H9 (cell line): Measurements from ENCODE around the gene HSD11B1L. TPM values are rescaled to one million over a fixed set of nuclear protein-coding genes. Genes with fewer than 3 reads are reported as not detected.

Experiments used
- DNase-seq: peaks from one replicate; pipeline ENCODE4 v3.0.0-alpha.2; 2017
- H2AFZ ChIP-seq: one replicate; pipeline ENCODE4 v1.6.1; 2013; ENCODE audit warnings: mild to moderate bottlenecking, low read length, control low read depth, moderate library complexity
- H2AK5ac ChIP-seq: 2 replicates; pipeline ENCODE4 v1.6.1; 2013; ENCODE audit warnings: low read length, control low read depth, mixed read lengths; ENCODE audit not compliant: insufficient read length
- H2BK120ac ChIP-seq: one replicate; pipeline ENCODE4 v1.6.1; 2013; ENCODE audit warnings: low read depth, mild to moderate bottlenecking, low read length, control low read depth, inconsistent platforms; ENCODE audit not compliant: poor library complexity, severe bottlenecking
- H2BK12ac ChIP-seq: 2 replicates; pipeline ENCODE4 v1.6.1; 2013; ENCODE audit warnings: low read length, control low read depth, mixed read lengths, low read depth; ENCODE audit not compliant: insufficient read length
- H2BK15ac ChIP-seq: 2 replicates; pipeline ENCODE4 v1.6.1; 2013; ENCODE audit warnings: low read depth, low read length, control low read depth
- H2BK20ac ChIP-seq: one replicate; pipeline ENCODE4 v1.6.1; 2013; ENCODE audit warnings: low read depth, mild to moderate bottlenecking, low read length, control low read depth, inconsistent platforms; ENCODE audit not compliant: poor library complexity, severe bottlenecking
- H2BK5ac ChIP-seq: 2 replicates; pipeline ENCODE4 v1.6.1; 2013; ENCODE audit warnings: low read length, control low read depth, mixed read lengths; ENCODE audit not compliant: insufficient read length
- H3K14ac ChIP-seq: 2 replicates; pipeline ENCODE4 v1.6.1; 2013; ENCODE audit warnings: low read length, control low read depth; ENCODE audit not compliant: insufficient read depth
- H3K18ac ChIP-seq: 2 replicates; pipeline ENCODE4 v1.6.1; 2013; ENCODE audit warnings: low read depth, mild to moderate bottlenecking, mixed read lengths, low read length, control low read depth; ENCODE audit not compliant: insufficient read length
- H3K23ac ChIP-seq: 2 replicates; pipeline ENCODE4 v1.6.1; 2013; ENCODE audit warnings: low read length, control low read depth, mixed read lengths, low read depth; ENCODE audit not compliant: insufficient read length
- H3K23me2 ChIP-seq: 2 replicates; pipeline ENCODE4 v1.6.1; 2013; ENCODE audit warnings: low read depth, mild to moderate bottlenecking, mixed read lengths, low read length, control low read depth; ENCODE audit not compliant: insufficient read length, poor library complexity, severe bottlenecking
- H3K27ac ChIP-seq: 2 replicates; pipeline ENCODE4 v1.5.1; 2013; ENCODE audit warnings: low read length, control low read depth, mixed read lengths, low read depth; ENCODE audit not compliant: insufficient read length
- H3K27me3 ChIP-seq: 2 replicates; pipeline ENCODE4 v1.6.1; 2013; ENCODE audit warnings: low read length, control low read depth, inconsistent platforms; ENCODE audit not compliant: insufficient read depth
- H3K4ac ChIP-seq: 2 replicates; pipeline ENCODE4 v1.6.1; 2013; ENCODE audit warnings: low read depth, mild to moderate bottlenecking, control low read depth, inconsistent platforms, low read length, moderate library complexity
- H3K4me1 ChIP-seq: 2 replicates; pipeline ENCODE4 v1.6.1; 2013; ENCODE audit warnings: low read length, control low read depth, inconsistent platforms; ENCODE audit not compliant: insufficient read depth
- H3K4me2 ChIP-seq: 2 replicates; pipeline ENCODE4 v1.6.1; 2013; ENCODE audit warnings: low read length, control low read depth, mixed read lengths; ENCODE audit not compliant: insufficient read length, insufficient read depth
- H3K56ac ChIP-seq: 2 replicates; pipeline ENCODE4 v1.6.1; 2013; ENCODE audit warnings: low read depth, mild to moderate bottlenecking, mixed read lengths, low read length, control low read depth; ENCODE audit not compliant: insufficient read length
- H3K79me1 ChIP-seq: 2 replicates; pipeline ENCODE4 v1.6.1; 2013; ENCODE audit warnings: low read depth, mild to moderate bottlenecking, moderate library complexity, low read length, control low read depth, inconsistent platforms; ENCODE audit not compliant: insufficient read depth, poor library complexity, severe bottlenecking
- H3K79me2 ChIP-seq: 2 replicates; pipeline ENCODE4 v1.6.1; 2013; ENCODE audit warnings: low read length, control low read depth, inconsistent platforms; ENCODE audit not compliant: insufficient read depth
- H3K9ac ChIP-seq: 2 replicates; pipeline ENCODE4 v1.6.1; 2013; ENCODE audit warnings: low read length, control low read depth, mixed read lengths; ENCODE audit not compliant: insufficient read length; ENCODE audit errors: extremely low read depth
- H3K9me3 ChIP-seq: one replicate; pipeline ENCODE4 v1.6.1; 2013; ENCODE audit warnings: low read depth, low read length, inconsistent platforms; ENCODE audit not compliant: control insufficient read depth
- H3T11ph ChIP-seq: one replicate; pipeline ENCODE4 v1.6.1; 2013; ENCODE audit warnings: mild to moderate bottlenecking, low read length, control low read depth, inconsistent platforms
- H4K20me1 ChIP-seq: one replicate; pipeline ENCODE4 v1.6.1; 2013; ENCODE audit not compliant: control insufficient read depth, insufficient read length, insufficient read depth
- H4K5ac ChIP-seq: 2 replicates; pipeline ENCODE4 v1.6.1; 2013; ENCODE audit warnings: low read depth, mild to moderate bottlenecking, mixed read lengths, low read length, control low read depth; ENCODE audit not compliant: insufficient read length
- H4K8ac ChIP-seq: replicated peaks from 2 replicates; pipeline ENCODE4 v1.6.1; 2013; ENCODE audit warnings: low read length, control low read depth, mixed read lengths, low read depth; ENCODE audit not compliant: insufficient read length
- H4K91ac ChIP-seq: 2 replicates; pipeline ENCODE4 v1.6.1; 2013; ENCODE audit warnings: low read depth, mild to moderate bottlenecking, moderate library complexity, mixed read lengths, low read length, control low read depth; ENCODE audit not compliant: insufficient read length
- H3K27ac Mint-ChIP-seq, 3 experiments: 2 replicates in 2 of 3; 3 replicates in 1 of 3; pipeline ENCODE4 v1.8.0; 2020 to 2021; ENCODE audit warnings: mixed read lengths in 3 of 3, mild to moderate bottlenecking in 1 of 3, moderate library complexity in 1 of 3
- H3K27me3 Mint-ChIP-seq: 2 replicates; pipeline ENCODE4 v1.8.0; 2021; ENCODE audit warnings: low read depth, mild to moderate bottlenecking, moderate library complexity, mixed read lengths
- H3K36me3 Mint-ChIP-seq, 3 experiments: 2 replicates in 2 of 3; 3 replicates in 1 of 3; pipeline ENCODE4 v1.8.0; 2020 to 2021; ENCODE audit warnings: low read depth in 3 of 3, mixed read lengths in 3 of 3; ENCODE audit not compliant: insufficient read depth in 1 of 3
- H3K4me1 Mint-ChIP-seq, 2 experiments: 2 replicates each; pipeline ENCODE4 v1.8.0; 2020; ENCODE audit warnings: mixed read lengths in 2 of 2
- H3K4me3 Mint-ChIP-seq, 2 experiments: 2 replicates in 1 of 2; 3 replicates in 1 of 2; pipeline ENCODE4 v1.8.0; 2020 to 2021; ENCODE audit warnings: mild to moderate bottlenecking in 2 of 2, mixed read lengths in 2 of 2, moderate library complexity in 1 of 2
- H3K9me3 Mint-ChIP-seq, 2 experiments: 2 replicates in 1 of 2; 3 replicates in 1 of 2; pipeline ENCODE4 v1.8.0; 2020; ENCODE audit warnings: mild to moderate bottlenecking in 2 of 2, mixed read lengths in 2 of 2, moderate library complexity in 1 of 2
- CTCF ChIP-seq: fragments of 200-600 bp; sonication (generic); conservative IDR thresholded peaks from 3 replicates; pipeline ENCODE4 v1.8.0; 2021; ENCODE audit warnings: antibody characterized with exemption, mild to moderate bottlenecking
- WGBS: extraction: QIAGEN DNeasy Blood & Tissue Kit; methylation state at CpG from one replicate; pipeline ENCODE4 v1.1.7; 2013; ENCODE audit warnings: missing lambda C conversion rate, low lambda C conversion rate, mixed read lengths; ENCODE audit not compliant: insufficient read length; ENCODE audit errors: extremely low coverage; 5-methylcytosine and 5-hydroxymethylcytosine counted together
- total RNA-seq: library from RNA; stranded (reverse); gene quantifications from 2 replicates; pipeline ENCODE4 v1.2.1, GENCODE V29; 2021

The HSD11B1L gene
- total RNA-seq, 1 experiment from 2014 or later, result 9.3 TPM

- Histone ChIP-seq H3K56ac (no peak overlapping the region), H3K79me1 (peaks cover 14% of the 10 kb centered on the region), H3K4me1 (no peaks in the 10 kb centered on the region), H4K20me1 (no peaks in the 10 kb centered on the region), H3K14ac (no peak overlapping the region), H3K23me2 (no peaks in the 10 kb centered on the region), H4K5ac (no peak overlapping the region), H2BK12ac (no peak overlapping the region), H3K23ac (no peak overlapping the region), H2AK5ac (no peak overlapping the region), H3K9ac (no peak overlapping the region), H3K4me2 (no peak overlapping the region), H3K4ac (no peak overlapping the region), H2AFZ (no peak overlapping the region), H3K9me3 (no peaks in the 10 kb centered on the region), H4K8ac (no peak overlapping the region), H2BK5ac (no peak overlapping the region), H3K79me2 (peaks cover 32% of the 10 kb centered on the region; the same call in 1 of the 2 replicates), H2BK120ac (no peak overlapping the region), H3K18ac (no peak overlapping the region), H3K27me3 (no peaks in the 10 kb centered on the region), H4K91ac (no peak overlapping the region), H3K27ac (no peak overlapping the region), H2BK20ac (no peak overlapping the region), H3T11ph (no peak overlapping the region), H2BK15ac (no peak overlapping the region)
- Mint-ChIP-seq H3K36me3 (peaks cover 13 to 34% (median 32%) of the 10 kb centered on the region in 3 experiments; a peak in 6 of 7 replicates), H3K9me3 (no peaks in the 10 kb centered on the region), H3K4me3 (no peak overlapping the region), H3K27ac (0 out of 7 replicates have a peak overlapping the region, but pooled peaks of 1 of the 3 experiments have one; percentile 36), H3K4me1 (peaks cover 0 to 2% of the 10 kb centered on the region in 2 experiments; a peak in 3 of 4 replicates), H3K27me3 (no peaks in the 10 kb centered on the region)
- no peak for DNase-seq
- no peak for TF ChIP-seq CTCF
- WGBS, result no CpG with 5 or more reads among the region's 1 CpG
These were observed 42.9 kb upstream of the HSD11B1L start for GRCh38 chr19:5637971-5638370.
